ENCODE results near the gene ZNF296. TPM values are rescaled to one million over a fixed set of nuclear protein-coding genes. Genes with fewer than 3 reads are reported as not detected.

ZNF296 gene
- total and polyA plus RNA-seq, 2 of the 8 experiments (the other 6 are each of a cell fraction or from before 2014, with no cell fraction given), result 2.7 to 7.5 TPM

DNA sequence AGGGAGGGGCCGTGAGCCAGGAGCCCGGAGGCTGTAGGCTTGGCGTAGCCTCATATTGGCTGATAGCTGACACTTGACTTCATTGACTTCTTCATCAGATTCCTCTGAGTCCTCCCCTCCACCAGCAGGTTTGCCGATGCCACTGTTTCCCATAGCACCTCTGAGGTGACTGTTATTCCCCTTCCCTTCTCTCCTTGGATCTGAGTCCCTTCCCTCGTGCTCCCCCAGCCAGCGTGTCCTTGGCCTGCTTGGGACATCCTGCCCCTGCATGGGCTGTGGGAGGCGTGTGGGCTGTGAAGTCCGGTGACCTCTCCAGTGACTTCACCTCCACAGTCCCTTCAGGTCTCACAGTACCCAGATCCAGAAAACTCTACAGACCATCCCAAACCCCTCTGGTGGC lies 25.5 kb upstream of the ZNF296 start (continued):
- TF ChIP-seq, protein P1, sequence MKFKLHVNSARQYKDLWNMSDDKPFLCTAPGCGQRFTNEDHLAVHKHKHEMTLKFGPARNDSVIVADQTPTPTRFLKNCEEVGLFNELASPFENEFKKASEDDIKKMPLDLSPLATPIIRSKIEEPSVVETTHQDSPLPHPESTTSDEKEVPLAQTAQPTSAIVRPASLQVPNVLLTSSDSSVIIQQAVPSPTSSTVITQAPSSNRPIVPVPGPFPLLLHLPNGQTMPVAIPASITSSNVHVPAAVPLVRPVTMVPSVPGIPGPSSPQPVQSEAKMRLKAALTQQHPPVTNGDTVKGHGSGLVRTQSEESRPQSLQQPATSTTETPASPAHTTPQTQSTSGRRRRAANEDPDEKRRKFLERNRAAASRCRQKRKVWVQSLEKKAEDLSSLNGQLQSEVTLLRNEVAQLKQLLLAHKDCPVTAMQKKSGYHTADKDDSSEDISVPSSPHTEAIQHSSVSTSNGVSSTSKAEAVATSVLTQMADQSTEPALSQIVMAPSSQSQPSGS (IDR thresholded peaks at IDR 0.05; ENCODE audit: low read length), result no peak
- no peak for TF ChIP-seq CHD2 (IDR thresholded peaks at IDR 0.05; ENCODE audit: low read length)
- TF ChIP-seq RFX5 (IDR thresholded peaks at IDR 0.05; ENCODE audit: borderline replicate concordance, low read depth, low read length), result no peak
- no peak for TF ChIP-seq BCL11A (IDR thresholded peaks at IDR 0.05; ENCODE audit: low read depth in 2 of 2, low read length in 2 of 2)

Data from H1 (cell line).